ENCODE measurements around the gene LCN6.
"Not testable (repeated sequence)": the region's sequence is repeated elsewhere in the genome, so short reads cannot be mapped to it uniquely, and the experiment has no call there.

LCN6 gene

GRCh38 chr9:136765745-136766409, 17.6 kb upstream of the LCN6 start:
- H3K4me3 ChIP-seq (ENCODE audit: low read depth in 1 of 2, low read length in 2 of 2); H3K27ac ChIP-seq (ENCODE audit: low read depth, low read length); H3K9ac ChIP-seq (ENCODE audit: low read depth in 1 of 2, low read length in 2 of 2); H3K9me3 ChIP-seq (ENCODE audit: control insufficient read depth in 1 of 2, low read length in 2 of 2); H3K36me3 ChIP-seq (ENCODE audit: control insufficient read depth in 1 of 2, insufficient read depth in 2 of 2, low read length in 2 of 2); H3K4me1 ChIP-seq (ENCODE audit: control insufficient read depth in 1 of 2, insufficient read depth in 2 of 2, low read length in 2 of 2): not testable (repeated sequence)
- peaks cover 6 to 19% of the 10 kb centered on the region in 2 donors for H3K27me3 ChIP-seq (ENCODE audit: control insufficient read depth in 1 of 2, insufficient read depth in 2 of 2, low read length in 2 of 2)

GRCh38 chr9:136765041-136765440, 16.7 kb upstream of the LCN6 start:
- Histone ChIP-seq H3K4me3 (ENCODE audit: low read depth in 1 of 2, low read length in 2 of 2) (no peak overlapping the region), H3K9me3 (ENCODE audit: control insufficient read depth in 1 of 2, low read length in 2 of 2) (no peaks in the 10 kb centered on the region), H3K27ac (ENCODE audit: low read depth, low read length) (no peak overlapping the region), H3K36me3 (ENCODE audit: control insufficient read depth in 1 of 2, insufficient read depth in 2 of 2, low read length in 2 of 2) (no peaks in the 10 kb centered on the region), H3K27me3 (ENCODE audit: control insufficient read depth in 1 of 2, insufficient read depth in 2 of 2, low read length in 2 of 2) (peaks cover 6 to 23% of the 10 kb centered on the region in 2 donors), H3K4me1 (ENCODE audit: control insufficient read depth in 1 of 2, insufficient read depth in 2 of 2, low read length in 2 of 2) (peaks cover 0 to 5% of the 10 kb centered on the region in 2 donors), H3K9ac (ENCODE audit: low read depth in 1 of 2, low read length in 2 of 2) (no peak overlapping the region)

- Histone ChIP-seq H3K4me1 (ENCODE audit: control insufficient read depth in 1 of 2, insufficient read depth in 2 of 2, low read length in 2 of 2) (peaks cover 0 to 5% of the 10 kb centered on the region in 2 donors), H3K4me3 (ENCODE audit: low read depth in 1 of 2, low read length in 2 of 2) (no peak within 1 kb of the TSS), H3K36me3 (ENCODE audit: control insufficient read depth in 1 of 2, insufficient read depth in 2 of 2, low read length in 2 of 2) (no peaks in the 10 kb centered on the region), H3K27me3 (ENCODE audit: control insufficient read depth in 1 of 2, insufficient read depth in 2 of 2, low read length in 2 of 2) (peaks cover 6 to 23% of the 10 kb centered on the region in 2 donors), H3K27ac (ENCODE audit: low read depth, low read length) (no peak within 1 kb of the TSS), H3K9me3 (ENCODE audit: control insufficient read depth in 1 of 2, low read length in 2 of 2) (no peaks in the 10 kb centered on the region), H3K9ac (ENCODE audit: low read depth in 1 of 2, low read length in 2 of 2) (no peak within 1 kb of the TSS)
These were observed 16.1 kb upstream of the LCN6 start, which contains the start of gene LCN15 for GRCh38 chr9:136764301-136764891. Gene LCN15 (minus strand): TSS chr9:136764518. CDS start chr9:136764488, 30 bp downstream.

GRCh38 chr9:136763649-136764035, 15.3 kb upstream of the LCN6 start:
- Histone ChIP-seq H3K4me1 (ENCODE audit: control insufficient read depth in 1 of 2, insufficient read depth in 2 of 2, low read length in 2 of 2) (peaks cover 0 to 5% of the 10 kb centered on the region in 2 donors), H3K27ac (ENCODE audit: low read depth, low read length) (no peak overlapping the region), H3K27me3 (ENCODE audit: control insufficient read depth in 1 of 2, insufficient read depth in 2 of 2, low read length in 2 of 2) (peaks cover 6 to 23% of the 10 kb centered on the region in 2 donors), H3K9ac (ENCODE audit: low read depth in 1 of 2, low read length in 2 of 2) (no peak overlapping the region), H3K4me3 (ENCODE audit: low read depth in 1 of 2, low read length in 2 of 2) (no peak overlapping the region), H3K9me3 (ENCODE audit: control insufficient read depth in 1 of 2, low read length in 2 of 2) (no peaks in the 10 kb centered on the region), H3K36me3 (ENCODE audit: control insufficient read depth in 1 of 2, insufficient read depth in 2 of 2, low read length in 2 of 2) (no peaks in the 10 kb centered on the region)

- Histone ChIP-seq H3K9ac (ENCODE audit: low read depth in 1 of 2, low read length in 2 of 2) (no peak overlapping the region), H3K9me3 (ENCODE audit: control insufficient read depth in 1 of 2, low read length in 2 of 2) (no peaks in the 10 kb centered on the region), H3K27me3 (ENCODE audit: control insufficient read depth in 1 of 2, insufficient read depth in 2 of 2, low read length in 2 of 2) (peaks cover 5 to 22% of the 10 kb centered on the region in 2 donors), H3K27ac (ENCODE audit: low read depth, low read length) (no peak overlapping the region), H3K36me3 (ENCODE audit: control insufficient read depth in 1 of 2, insufficient read depth in 2 of 2, low read length in 2 of 2) (no peaks in the 10 kb centered on the region), H3K4me3 (ENCODE audit: low read depth in 1 of 2, low read length in 2 of 2) (no peak overlapping the region), H3K4me1 (ENCODE audit: control insufficient read depth in 1 of 2, insufficient read depth in 2 of 2, low read length in 2 of 2) (peaks cover 0 to 5% of the 10 kb centered on the region in 2 donors)
These were observed 14.8 kb upstream of the LCN6 start for GRCh38 chr9:136762915-136763648.

- peaks cover 0 to 16% of the 10 kb centered on the region in 2 donors for H3K27me3 ChIP-seq (ENCODE audit: control insufficient read depth in 1 of 2, insufficient read depth in 2 of 2, low read length in 2 of 2)
- no peaks in the 10 kb centered on the region for H3K36me3 ChIP-seq (ENCODE audit: control insufficient read depth in 1 of 2, insufficient read depth in 2 of 2, low read length in 2 of 2)
- H3K27ac ChIP-seq (ENCODE audit: low read depth, low read length) = no peak overlapping the region
- H3K9me3 ChIP-seq (ENCODE audit: control insufficient read depth in 1 of 2, low read length in 2 of 2) = no peaks in the 10 kb centered on the region
- no peak overlapping the region for H3K9ac ChIP-seq (ENCODE audit: low read depth in 1 of 2, low read length in 2 of 2)
- H3K4me3 ChIP-seq (ENCODE audit: low read depth in 1 of 2, low read length in 2 of 2) = no peak overlapping the region
- H3K4me1 ChIP-seq (ENCODE audit: control insufficient read depth in 1 of 2, insufficient read depth in 2 of 2, low read length in 2 of 2) = peaks cover 0 to 5% of the 10 kb centered on the region in 2 donors
These were observed 13.9 kb upstream of the LCN6 start for GRCh38 chr9:136762221-136762691.

GRCh38 chr9:136761545-136761981, 13.2 kb upstream of the LCN6 start:
- Histone ChIP-seq H3K9ac (ENCODE audit: low read depth in 1 of 2, low read length in 2 of 2) (no peak overlapping the region), H3K27me3 (ENCODE audit: control insufficient read depth in 1 of 2, insufficient read depth in 2 of 2, low read length in 2 of 2) (peaks cover 0 to 16% of the 10 kb centered on the region in 2 donors), H3K4me3 (ENCODE audit: low read depth in 1 of 2, low read length in 2 of 2) (no peak overlapping the region), H3K9me3 (ENCODE audit: control insufficient read depth in 1 of 2, low read length in 2 of 2) (no peaks in the 10 kb centered on the region), H3K4me1 (ENCODE audit: control insufficient read depth in 1 of 2, insufficient read depth in 2 of 2, low read length in 2 of 2) (peaks cover 0 to 5% of the 10 kb centered on the region in 2 donors), H3K27ac (ENCODE audit: low read depth, low read length) (no peak overlapping the region), H3K36me3 (ENCODE audit: control insufficient read depth in 1 of 2, insufficient read depth in 2 of 2, low read length in 2 of 2) (no peaks in the 10 kb centered on the region)

GRCh38 chr9:136760834-136761544, 12.7 kb upstream of the LCN6 start:
- H3K27ac ChIP-seq (ENCODE audit: low read depth, low read length); H3K9ac ChIP-seq (ENCODE audit: low read depth in 1 of 2, low read length in 2 of 2); H3K4me3 ChIP-seq (ENCODE audit: low read depth in 1 of 2, low read length in 2 of 2); H3K9me3 ChIP-seq (ENCODE audit: control insufficient read depth in 1 of 2, low read length in 2 of 2); H3K4me1 ChIP-seq (ENCODE audit: control insufficient read depth in 1 of 2, insufficient read depth in 2 of 2, low read length in 2 of 2); H3K36me3 ChIP-seq (ENCODE audit: control insufficient read depth in 1 of 2, insufficient read depth in 2 of 2, low read length in 2 of 2): not testable (repeated sequence)
- H3K27me3 ChIP-seq (ENCODE audit: control insufficient read depth in 1 of 2, insufficient read depth in 2 of 2, low read length in 2 of 2) = peaks cover 0 to 16% of the 10 kb centered on the region in 2 donors

- H3K27ac ChIP-seq (ENCODE audit: low read depth, low read length) = no peak overlapping the region
- no peaks in the 10 kb centered on the region for H3K36me3 ChIP-seq (ENCODE audit: control insufficient read depth in 1 of 2, insufficient read depth in 2 of 2, low read length in 2 of 2)
- peaks cover 0 to 5% of the 10 kb centered on the region in 2 donors for H3K4me1 ChIP-seq (ENCODE audit: control insufficient read depth in 1 of 2, insufficient read depth in 2 of 2, low read length in 2 of 2)
- no peak overlapping the region for H3K4me3 ChIP-seq (ENCODE audit: low read depth in 1 of 2, low read length in 2 of 2)
- H3K9me3 ChIP-seq (ENCODE audit: control insufficient read depth in 1 of 2, low read length in 2 of 2) = peaks cover 0 to 3% of the 10 kb centered on the region in 2 donors
- no peak overlapping the region for H3K9ac ChIP-seq (ENCODE audit: low read depth in 1 of 2, low read length in 2 of 2)
- peaks cover 0 to 16% of the 10 kb centered on the region in 2 donors for H3K27me3 ChIP-seq (ENCODE audit: control insufficient read depth in 1 of 2, insufficient read depth in 2 of 2, low read length in 2 of 2)
These were observed 12.1 kb upstream of the LCN6 start for GRCh38 chr9:136760424-136760823.

All from duodenal mucosa (tissue), 2 donors.